Measurements from ENCODE around the gene DNER. TPM values are rescaled to one million over a fixed set of nuclear protein-coding genes. Genes with fewer than 3 reads are reported as not detected.

The DNER gene
- total and polyA plus RNA-seq, 12 donors = 49.2 to 309 (median 155) TPM

- Histone ChIP-seq H3K9me3 (replicated peaks in 1 of 3) (no peaks in the 10 kb centered on the region), H3K27ac (no peak overlapping the region), H3K4me3 (no peak overlapping the region), H3K27me3 (no peaks in the 10 kb centered on the region), H3K4me1 (replicated peaks in 1 of 2) (no peaks in the 10 kb centered on the region), H3K36me3 (replicated peaks in 1 of 2) (no peaks in the 10 kb centered on the region)
- peak in 2 of 7 donors; percentile 2 to 32 for DNase-seq
- TF ChIP-seq CTCF (IDR thresholded peaks at IDR 0.05) = no peak
- TF ChIP-seq POLR2A (IDR thresholded peaks at IDR 0.05) = no peak
- intact Hi-C loops (cut with DNase I) = no loop called here
- WGBS, 4 donors = 94 to 97% (median 95%) methylated on average over 10 of the region's 10 CpGs
Measured at GRCh38 chr2:229489016-229489415, 225.3 kb downstream of the DNER start.

- no peak for DNase-seq
- WGBS, 4 donors = 89 to 94% (median 92%) methylated on average over 4 of the region's 4 CpGs
- no peaks in the 10 kb centered on the region for H3K4me1 ChIP-seq (replicated peaks in 1 of 2)
- no peaks in the 10 kb centered on the region for H3K27me3 ChIP-seq
- H3K27ac ChIP-seq = no peak overlapping the region
- H3K36me3 ChIP-seq (replicated peaks in 1 of 2) = no peaks in the 10 kb centered on the region
- H3K9me3 ChIP-seq (replicated peaks in 1 of 3) = no peaks in the 10 kb centered on the region
- TF ChIP-seq CTCF (IDR thresholded peaks at IDR 0.05) = no peak
- no peak for TF ChIP-seq POLR2A (IDR thresholded peaks at IDR 0.05)
- intact Hi-C loops (cut with DNase I) = no loop called here
- no peak overlapping the region for H3K4me3 ChIP-seq
Measured at GRCh38 chr2:229488232-229488631, 226.1 kb downstream of the DNER start.

GRCh38 chr2:229486673-229487072 is 227.7 kb downstream of the DNER start:
- no peaks in the 10 kb centered on the region for H3K4me1 ChIP-seq (replicated peaks in 1 of 2)
- no peak overlapping the region for H3K4me3 ChIP-seq
- 87 to 94% (median 92%) methylated on average over 3 of the region's 3 CpGs for WGBS, 4 donors
- no peaks in the 10 kb centered on the region for H3K27me3 ChIP-seq
- H3K27ac ChIP-seq = no peak overlapping the region
- no peaks in the 10 kb centered on the region for H3K9me3 ChIP-seq (replicated peaks in 1 of 3)
- no peak for TF ChIP-seq CTCF (IDR thresholded peaks at IDR 0.05)
- no peak for TF ChIP-seq POLR2A (IDR thresholded peaks at IDR 0.05)
- intact Hi-C loops (cut with DNase I) = no loop called here
- no peaks in the 10 kb centered on the region for H3K36me3 ChIP-seq (replicated peaks in 1 of 2)
- no peak for DNase-seq

- Histone ChIP-seq H3K27ac (no peak overlapping the region), H3K4me1 (replicated peaks in 1 of 2) (no peaks in the 10 kb centered on the region), H3K4me3 (no peak overlapping the region), H3K27me3 (no peaks in the 10 kb centered on the region), H3K9me3 (replicated peaks in 1 of 3) (no peaks in the 10 kb centered on the region), H3K36me3 (replicated peaks in 1 of 2) (no peaks in the 10 kb centered on the region)
- intact Hi-C loops (cut with DNase I) = no loop called here
- DNase-seq = no peak
- TF ChIP-seq CTCF (IDR thresholded peaks at IDR 0.05) (no peak), POLR2A (IDR thresholded peaks at IDR 0.05) (no peak)
- WGBS, 4 donors = 65 to 71% (median 69%) methylated on average over 8 of the region's 8 CpGs
Measured at GRCh38 chr2:229485857-229486256, 228.5 kb downstream of the DNER start.
